Skin of body (tissue), 2 donors: ENCODE measurements around the gene MCM10. TPM values are rescaled to one million over a fixed set of nuclear protein-coding genes. Genes with fewer than 3 reads are reported as not detected.
"Not testable (repeated sequence)": the region's sequence is repeated elsewhere in the genome, so short reads cannot be mapped to it uniquely, and the experiment has no call there.

Experiments used
- DNase-seq: peaks from one replicate; lab custom pipeline; 2025; lab: John Stamatoyannopoulos, UW
- total RNA-seq: library from RNA; depleted of rRNA; stranded (reverse); fragments of >200 nt; gene quantifications from one replicate; pipeline ENCODE4 v1.2.3, GENCODE V29; 2014

Gene MCM10
- total RNA-seq, 1 donor from 2014 or later, result 5.8 TPM

- DNase-seq, result no peak
These were observed 60.2 kb downstream of the MCM10 start for GRCh38 chr10:13221572-13221971.

GRCh38 chr10:13222151-13222550 lies 60.8 kb downstream of the MCM10 start:
- no peak for DNase-seq

- no peak for DNase-seq
These were observed 61.2 kb downstream of the MCM10 start for GRCh38 chr10:13222566-13222965.

- DNase-seq, result no peak
These were observed 61.9 kb downstream of the MCM10 start for GRCh38 chr10:13223241-13223640.

GRCh38 chr10:13224210-13224995 lies 63.0 kb downstream of the MCM10 start:
- DNase-seq, result no peak

- no peak for DNase-seq
These were observed 64.2 kb downstream of the MCM10 start for GRCh38 chr10:13225601-13226000.

GRCh38 chr10:13227031-13227430 lies 65.7 kb downstream of the MCM10 start:
- DNase-seq, result no peak

- DNase-seq, result no peak
These were observed 69.8 kb downstream of the MCM10 start for GRCh38 chr10:13231190-13231589.

- DNase-seq, result no peak
These were observed 70.5 kb downstream of the MCM10 start for GRCh38 chr10:13231808-13232207.

- DNase-seq, result no peak
These were observed 72.0 kb downstream of the MCM10 start for GRCh38 chr10:13233358-13233757.

- no peak for DNase-seq
These were observed 72.8 kb downstream of the MCM10 start, which contains the start of gene UCMA for GRCh38 chr10:13234172-13234571. Gene UCMA, minus strand, starts transcription at chr10:13234374. Its CDS starts 116 bp downstream, at chr10:13234258.

- not testable (repeated sequence) for DNase-seq
These were observed 73.4 kb downstream of the MCM10 start for GRCh38 chr10:13234736-13235135.

- no peak for DNase-seq
These were observed 75.3 kb downstream of the MCM10 start for GRCh38 chr10:13236638-13237037.

- DNase-seq, result no peak
These were observed 77.1 kb downstream of the MCM10 start for GRCh38 chr10:13238271-13239077.

- no peak for DNase-seq
These were observed 78.6 kb downstream of the MCM10 start for GRCh38 chr10:13239923-13240322.

GRCh38 chr10:13241613-13242012 lies 80.3 kb downstream of the MCM10 start:
- DNase-seq, result no peak

GRCh38 chr10:13242260-13242659 lies 80.9 kb downstream of the MCM10 start:
- DNase-seq, result not testable (repeated sequence)

GRCh38 chr10:13247246-13247645 lies 85.9 kb downstream of the MCM10 start:
- DNase-seq, result no peak

GRCh38 chr10:13247784-13248183 lies 86.4 kb downstream of the MCM10 start:
- DNase-seq, result no peak

- no peak for DNase-seq
These were observed 92.4 kb downstream of the MCM10 start for GRCh38 chr10:13253726-13254125.

- DNase-seq, result no peak
These were observed 95.3 kb downstream of the MCM10 start for GRCh38 chr10:13256627-13257026.

- no peak for DNase-seq
These were observed 96.3 kb downstream of the MCM10 start for GRCh38 chr10:13257621-13258140.
